Endothelial cell (in vitro differentiated cells): Measurements from ENCODE around the gene ATP9A. TPM values are rescaled to one million over a fixed set of nuclear protein-coding genes. Genes with fewer than 3 reads are reported as not detected.

Experiments
- DNase-seq: peaks from one replicate; pipeline ENCODE4 v3.0.0; 2021; ENCODE audit warnings: low spot score
- H3K27ac Mint-ChIP-seq: one replicate; pipeline ENCODE4 v1.8.0; 2021; ENCODE audit warnings: mixed read lengths, inconsistent platforms; ENCODE audit not compliant: unreplicated experiment
- H3K27me3 Mint-ChIP-seq: one replicate; pipeline ENCODE4 v1.8.0; 2021; ENCODE audit warnings: mild to moderate bottlenecking, moderate library complexity, mixed read lengths, inconsistent platforms; ENCODE audit not compliant: unreplicated experiment
- H3K36me3 Mint-ChIP-seq: one replicate; pipeline ENCODE4 v1.8.0; 2021; ENCODE audit warnings: mild to moderate bottlenecking, low read depth, mixed read lengths, inconsistent platforms; ENCODE audit not compliant: unreplicated experiment
- H3K4me1 Mint-ChIP-seq: one replicate; pipeline ENCODE4 v1.8.0; 2021; ENCODE audit warnings: mild to moderate bottlenecking, mixed read lengths, inconsistent platforms; ENCODE audit not compliant: unreplicated experiment
- H3K4me3 Mint-ChIP-seq: one replicate; pipeline ENCODE4 v1.8.0; 2021; ENCODE audit warnings: mild to moderate bottlenecking, mixed read lengths, inconsistent platforms; ENCODE audit not compliant: unreplicated experiment
- H3K9me3 Mint-ChIP-seq: one replicate; pipeline ENCODE4 v1.8.0; 2021; ENCODE audit warnings: mixed read lengths, inconsistent platforms; ENCODE audit not compliant: unreplicated experiment
- total RNA-seq: library from RNA; stranded (reverse); fragmentation: NEBNext Ultra II Directional; extraction: Animal tissue kit (Norgen Biotek cat#: 25700); gene quantifications from one replicate; pipeline ENCODE4 v1.2.1, GENCODE V29; 2021; ENCODE audit not compliant: unreplicated experiment
- TF ChIP-seq, protein P1 (sequence below): fragments of 200-600 bp; sonication (generic); IDR thresholded peaks from one replicate; pipeline ENCODE4 v1.5.0; 2021; ENCODE audit warnings: antibody characterized with exemption; ENCODE audit not compliant: unreplicated experiment

The ATP9A gene
- total RNA-seq, 1 donor from 2014 or later: 30.6 TPM

DNA sequence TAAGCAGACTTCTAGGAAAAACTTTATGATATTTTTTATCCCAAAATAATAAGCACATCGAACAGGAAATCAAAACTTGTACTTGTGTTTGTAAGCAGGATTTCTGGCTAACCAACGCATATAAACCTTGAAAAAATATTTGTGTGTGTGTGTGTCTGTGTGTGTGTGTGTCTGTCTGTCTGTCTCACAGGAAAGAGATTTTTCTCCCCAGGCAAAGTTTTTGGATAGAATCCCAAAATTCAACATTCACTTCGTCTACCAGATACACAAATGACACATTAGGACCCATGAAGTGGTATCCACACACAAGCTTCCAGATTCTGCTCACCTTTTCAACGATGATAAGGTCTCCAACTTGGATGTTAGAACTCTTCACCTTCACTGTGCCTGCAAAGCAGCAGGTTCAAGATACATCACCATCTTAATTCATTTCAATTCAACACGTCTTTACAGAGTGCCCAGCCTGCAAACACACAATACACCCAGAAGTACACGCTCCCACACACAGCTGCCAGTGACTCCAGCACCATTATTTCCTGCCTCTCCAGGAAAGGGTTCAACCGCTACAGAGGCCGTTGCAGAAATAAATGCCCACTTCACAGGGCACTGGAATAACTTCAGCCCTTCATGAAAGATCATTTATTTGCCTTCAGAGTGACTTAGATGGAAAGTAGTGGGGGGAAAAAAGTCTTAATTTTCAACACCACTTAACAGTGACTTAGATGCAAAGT, 70.9 kb downstream of the ATP9A start:
- Mint-ChIP-seq H3K27ac (peak overlapping the region; percentile 7), H3K4me1 (peaks cover 25% of the 10 kb centered on the region), H3K27me3 (peaks cover 4% of the 10 kb centered on the region), H3K4me3 (no peak overlapping the region), H3K9me3 (no peaks in the 10 kb centered on the region), H3K36me3 (peaks cover 6% of the 10 kb centered on the region)
- TF ChIP-seq, protein P1, sequence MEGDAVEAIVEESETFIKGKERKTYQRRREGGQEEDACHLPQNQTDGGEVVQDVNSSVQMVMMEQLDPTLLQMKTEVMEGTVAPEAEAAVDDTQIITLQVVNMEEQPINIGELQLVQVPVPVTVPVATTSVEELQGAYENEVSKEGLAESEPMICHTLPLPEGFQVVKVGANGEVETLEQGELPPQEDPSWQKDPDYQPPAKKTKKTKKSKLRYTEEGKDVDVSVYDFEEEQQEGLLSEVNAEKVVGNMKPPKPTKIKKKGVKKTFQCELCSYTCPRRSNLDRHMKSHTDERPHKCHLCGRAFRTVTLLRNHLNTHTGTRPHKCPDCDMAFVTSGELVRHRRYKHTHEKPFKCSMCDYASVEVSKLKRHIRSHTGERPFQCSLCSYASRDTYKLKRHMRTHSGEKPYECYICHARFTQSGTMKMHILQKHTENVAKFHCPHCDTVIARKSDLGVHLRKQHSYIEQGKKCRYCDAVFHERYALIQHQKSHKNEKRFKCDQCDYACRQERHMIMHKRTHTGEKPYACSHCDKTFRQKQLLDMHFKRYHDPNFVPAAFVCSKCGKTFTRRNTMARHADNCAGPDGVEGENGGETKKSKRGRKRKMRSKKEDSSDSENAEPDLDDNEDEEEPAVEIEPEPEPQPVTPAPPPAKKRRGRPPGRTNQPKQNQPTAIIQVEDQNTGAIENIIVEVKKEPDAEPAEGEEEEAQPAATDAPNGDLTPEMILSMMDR: no peak
- DNase-seq: no peak

DNA sequence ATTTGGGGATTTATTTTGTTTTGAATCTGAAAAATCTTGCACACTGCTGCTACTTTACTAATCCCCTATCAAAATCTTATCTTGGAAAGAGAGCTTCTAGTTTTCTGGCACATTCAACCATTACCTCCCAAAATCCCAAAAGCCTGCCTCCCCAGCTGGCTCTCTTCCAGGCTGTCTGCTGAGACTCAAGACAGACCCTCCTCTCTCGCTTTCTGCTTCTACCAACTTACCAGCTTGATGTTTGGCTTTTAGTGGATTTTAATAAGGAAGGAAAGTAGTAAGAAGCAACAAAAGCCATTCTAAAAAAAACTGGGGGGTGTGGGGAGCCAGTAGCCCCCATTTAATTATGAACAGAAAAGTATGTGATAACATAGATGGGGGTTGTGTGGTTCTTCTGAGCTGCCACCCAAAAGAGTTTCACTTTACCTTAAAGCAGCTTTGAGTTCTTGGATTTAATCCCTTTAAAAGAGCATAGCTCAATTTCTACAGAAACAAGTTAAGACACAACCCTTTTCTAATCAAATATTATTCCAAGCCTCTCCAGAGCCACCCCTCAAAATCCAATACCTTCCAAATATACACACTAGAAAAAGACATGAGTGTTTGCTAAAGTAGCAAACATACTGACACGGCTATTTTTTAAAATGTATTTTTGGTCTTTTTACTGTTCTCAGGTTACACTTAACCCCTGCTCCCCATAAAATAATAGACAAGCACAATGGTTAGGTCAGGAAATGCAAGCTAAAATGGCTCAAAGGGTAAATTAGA, 71.7 kb downstream of the ATP9A start:
- peak overlapping the region; percentile 40 for H3K27ac Mint-ChIP-seq
- DNase-seq: no peak
- H3K4me3 Mint-ChIP-seq: no peak overlapping the region
- no peaks in the 10 kb centered on the region for H3K9me3 Mint-ChIP-seq
- peaks cover 6% of the 10 kb centered on the region for H3K36me3 Mint-ChIP-seq
- peaks cover 4% of the 10 kb centered on the region for H3K27me3 Mint-ChIP-seq
- TF ChIP-seq, protein P1: no peak
- H3K4me1 Mint-ChIP-seq: peaks cover 25% of the 10 kb centered on the region

DNA sequence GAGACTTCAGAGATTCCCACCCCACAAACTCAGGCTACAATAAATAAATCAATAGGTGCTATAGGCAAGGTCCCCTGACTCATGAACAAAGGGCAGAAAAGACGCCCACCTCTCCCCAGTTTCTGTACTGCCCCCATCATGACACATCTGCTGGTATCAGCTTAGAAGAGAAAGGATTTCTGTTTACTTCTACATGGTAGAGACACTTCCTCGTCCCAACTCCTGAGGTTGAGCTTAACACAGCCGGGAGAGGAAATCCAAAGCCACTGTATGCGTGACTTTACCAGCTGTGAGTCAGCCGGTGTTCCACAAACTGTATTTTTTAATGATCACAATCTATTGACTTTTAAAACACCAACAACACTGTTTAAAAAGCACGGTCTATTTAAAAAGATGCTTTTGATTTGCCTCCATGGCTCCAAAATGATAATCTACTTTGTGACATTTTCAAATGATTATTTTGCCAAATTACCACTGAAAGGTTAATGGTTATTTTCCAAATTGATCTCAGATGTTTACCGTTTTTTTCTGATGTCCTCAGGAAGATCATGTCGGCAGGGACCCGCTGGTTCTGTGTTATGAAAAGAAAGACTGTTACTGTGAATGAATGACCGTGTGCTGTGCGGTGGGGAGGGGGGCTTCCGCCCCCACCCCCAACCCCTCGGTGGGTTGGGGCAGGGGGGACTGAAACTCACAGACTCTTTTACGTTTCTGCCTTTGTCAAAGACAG, 72.5 kb downstream of the ATP9A start:
- H3K4me3 Mint-ChIP-seq: no peak overlapping the region
- H3K4me1 Mint-ChIP-seq: peaks cover 25% of the 10 kb centered on the region
- H3K36me3 Mint-ChIP-seq: peaks cover 6% of the 10 kb centered on the region
- H3K27ac Mint-ChIP-seq: peak overlapping the region; percentile 40
- H3K27me3 Mint-ChIP-seq: peaks cover 4% of the 10 kb centered on the region
- H3K9me3 Mint-ChIP-seq: no peaks in the 10 kb centered on the region
- TF ChIP-seq, protein P1: no peak
- DNase-seq: no peak

DNA sequence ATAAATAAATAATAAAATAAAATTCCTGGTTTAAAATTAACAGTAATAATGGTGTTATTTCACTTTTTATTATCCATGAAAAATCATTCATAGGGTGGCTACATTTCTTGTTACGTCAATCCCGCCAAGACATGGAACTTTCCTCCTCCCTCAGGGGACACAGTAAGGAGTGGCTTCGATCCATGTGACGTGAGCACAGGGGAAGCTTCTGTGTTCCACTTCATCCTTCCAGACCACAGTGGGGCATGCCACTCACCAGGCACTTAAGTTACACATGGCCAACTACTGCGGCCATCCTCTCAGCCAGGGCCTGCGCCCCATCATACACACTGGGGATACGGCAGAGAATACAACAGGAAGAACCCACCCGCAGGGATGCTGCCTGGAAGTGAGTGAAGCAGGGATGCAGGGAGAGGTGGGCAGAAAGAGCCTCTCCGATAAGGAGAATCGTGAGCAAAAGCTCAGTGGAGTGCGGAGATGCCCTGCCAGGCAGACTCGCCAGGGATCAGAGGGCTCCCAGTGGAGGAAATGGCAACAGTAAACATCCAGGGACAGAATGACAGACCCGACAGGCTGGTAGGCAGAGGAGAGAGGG, 75.3 kb downstream of the ATP9A start:
- H3K9me3 Mint-ChIP-seq: no peaks in the 10 kb centered on the region
- TF ChIP-seq, protein P1: no peak
- peaks cover 25% of the 10 kb centered on the region for H3K4me1 Mint-ChIP-seq
- H3K4me3 Mint-ChIP-seq: no peak overlapping the region
- no peak overlapping the region for H3K27ac Mint-ChIP-seq
- no peak for DNase-seq
- peaks cover 2% of the 10 kb centered on the region for H3K27me3 Mint-ChIP-seq
- peaks cover 6% of the 10 kb centered on the region for H3K36me3 Mint-ChIP-seq
